Fibroblast of villous mesenchyme (primary cell): Measurements from ENCODE around the gene TRAPPC12. TPM values are rescaled to one million over a fixed set of nuclear protein-coding genes. Genes with fewer than 3 reads are reported as not detected.

ENCODE experiments used
- DNase-seq: peaks from one replicate; pipeline ENCODE4 v3.0.0-alpha.2; 2010; ENCODE audit warnings: low read depth
- H3K4me3 ChIP-seq: 2 replicates; pipeline ENCODE4 v1.5.1; 2011; ENCODE audit warnings: low read depth, mild to moderate bottlenecking, low read length
- CTCF ChIP-seq: IDR thresholded peaks from 2 replicates; pipeline ENCODE4 v1.5.1; 2012; ENCODE audit warnings: low read depth, mild to moderate bottlenecking, low read length; ENCODE audit not compliant: insufficient read depth
- total RNA-seq: library from RNA; depleted of rRNA; stranded (reverse); fragments of >200 nt; gene quantifications from 2 replicates; pipeline ENCODE4 v1.2.3, GENCODE V29; 2012

TRAPPC12 gene
- total RNA-seq, 1 donor, result 50.1 TPM

- no peak for TF ChIP-seq CTCF
- H3K4me3 ChIP-seq, result no peak overlapping the region
- no peak for DNase-seq
Observed at GRCh38 chr2:3396920-3397559, 17.5 kb downstream of the TRAPPC12 start.

- no peak for TF ChIP-seq CTCF
- DNase-seq, result no peak
- H3K4me3 ChIP-seq, result no peak overlapping the region
Observed at GRCh38 chr2:3398857-3399256, 19.4 kb downstream of the TRAPPC12 start.

GRCh38 chr2:3399381-3399780 lies 19.9 kb downstream of the TRAPPC12 start:
- no peak for TF ChIP-seq CTCF
- no peak for DNase-seq
- no peak overlapping the region for H3K4me3 ChIP-seq

- peak; percentile 21 for DNase-seq
- no peak for TF ChIP-seq CTCF
- H3K4me3 ChIP-seq, result no peak overlapping the region
Observed at GRCh38 chr2:3399829-3400228, 20.3 kb downstream of the TRAPPC12 start.

GRCh38 chr2:3403587-3404334 lies 24.3 kb downstream of the TRAPPC12 start:
- no peak for DNase-seq
- H3K4me3 ChIP-seq, result no peak overlapping the region
- TF ChIP-seq CTCF, result no peak

- no peak for DNase-seq
- no peak overlapping the region for H3K4me3 ChIP-seq
Observed at GRCh38 chr2:3404349-3404894, 24.9 kb downstream of the TRAPPC12 start.

More at GRCh38 chr2:3404349-3404894, 24.9 kb downstream of the TRAPPC12 start:
- no peak for TF ChIP-seq CTCF
